ENCODE measurements around the gene SCAF4.

SCAF4 gene

GRCh38 chr21:31728952-31729351, 3.0 kb downstream of the SCAF4 start:
- Histone ChIP-seq H3K36me3 (ENCODE audit: control insufficient read depth, insufficient read depth, low read length) (no peaks in the 10 kb centered on the region), H3K27me3 (replicated peaks; ENCODE audit: control insufficient read depth, insufficient read depth, low read length, poor library complexity, severe bottlenecking) (no peaks in the 10 kb centered on the region), H3K9me3 (ENCODE audit: control insufficient read depth, low read length) (no peaks in the 10 kb centered on the region), H3K27ac (ENCODE audit: insufficient read depth, low read length, poor library complexity, severe bottlenecking) (no peak overlapping the region), H3K4me3 (ENCODE audit: insufficient read depth, low read depth, low read length, poor library complexity, severe bottlenecking) (no peak overlapping the region), H3K4me1 (ENCODE audit: control insufficient read depth, insufficient read depth, low read length, poor library complexity, severe bottlenecking) (peaks cover 32% of the 10 kb centered on the region)
- DNase-seq = no peak

DNA sequence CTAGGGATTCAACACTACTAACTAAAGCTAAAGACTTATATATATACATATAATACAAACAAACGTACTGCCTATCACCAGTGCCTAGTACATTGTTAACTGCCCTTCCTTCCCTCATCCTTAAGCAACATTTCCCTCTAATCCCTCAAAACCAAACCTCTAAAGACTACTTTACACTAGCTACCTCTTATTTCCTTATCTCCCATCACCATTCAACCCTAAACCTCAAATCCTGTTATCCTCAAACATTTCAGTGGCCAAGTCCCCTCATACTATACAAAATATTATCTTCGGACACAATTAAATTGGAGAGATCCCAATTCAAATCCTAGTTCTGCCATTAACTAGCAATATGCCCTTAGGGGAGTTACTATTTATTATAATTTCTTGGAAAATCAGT, 3.7 kb downstream of the SCAF4 start:
- H3K4me3 ChIP-seq (ENCODE audit: insufficient read depth, low read depth, low read length, poor library complexity, severe bottlenecking) = no peak overlapping the region
- H3K27me3 ChIP-seq (replicated peaks; ENCODE audit: control insufficient read depth, insufficient read depth, low read length, poor library complexity, severe bottlenecking) = no peaks in the 10 kb centered on the region
- peaks cover 29% of the 10 kb centered on the region for H3K4me1 ChIP-seq (ENCODE audit: control insufficient read depth, insufficient read depth, low read length, poor library complexity, severe bottlenecking)
- H3K27ac ChIP-seq (ENCODE audit: insufficient read depth, low read length, poor library complexity, severe bottlenecking) = no peak overlapping the region
- no peaks in the 10 kb centered on the region for H3K9me3 ChIP-seq (ENCODE audit: control insufficient read depth, low read length)
- DNase-seq = no peak
- no peaks in the 10 kb centered on the region for H3K36me3 ChIP-seq (ENCODE audit: control insufficient read depth, insufficient read depth, low read length)

DNA sequence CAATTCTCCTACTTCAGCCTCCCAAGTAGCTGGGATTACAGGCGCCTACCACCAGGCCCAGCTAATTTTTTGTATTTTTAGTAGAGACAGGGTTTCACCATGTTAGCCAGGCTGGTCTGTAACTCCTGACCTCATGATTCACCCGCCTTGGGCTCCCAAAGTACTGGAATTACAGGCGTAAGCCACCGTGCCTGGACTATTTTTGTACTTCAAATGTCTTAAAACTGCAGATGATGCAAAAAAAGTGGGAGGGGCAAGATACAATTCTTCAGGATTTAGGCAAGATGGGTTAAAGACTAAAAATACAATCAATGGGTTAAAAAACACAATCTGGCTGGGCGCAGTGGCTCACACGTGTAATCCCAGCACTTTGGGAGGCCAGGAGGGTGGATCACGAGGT, 4.7 kb downstream of the SCAF4 start:
- peaks cover 23% of the 10 kb centered on the region for H3K4me1 ChIP-seq (ENCODE audit: control insufficient read depth, insufficient read depth, low read length, poor library complexity, severe bottlenecking)
- H3K27ac ChIP-seq (ENCODE audit: insufficient read depth, low read length, poor library complexity, severe bottlenecking) = no peak overlapping the region
- H3K9me3 ChIP-seq (ENCODE audit: control insufficient read depth, low read length) = no peaks in the 10 kb centered on the region
- no peak overlapping the region for H3K4me3 ChIP-seq (ENCODE audit: insufficient read depth, low read depth, low read length, poor library complexity, severe bottlenecking)
- H3K27me3 ChIP-seq (replicated peaks; ENCODE audit: control insufficient read depth, insufficient read depth, low read length, poor library complexity, severe bottlenecking) = no peaks in the 10 kb centered on the region
- DNase-seq = no peak
- no peaks in the 10 kb centered on the region for H3K36me3 ChIP-seq (ENCODE audit: control insufficient read depth, insufficient read depth, low read length)

GRCh38 chr21:31726407-31726806, 5.5 kb downstream of the SCAF4 start:
- Histone ChIP-seq H3K27ac (ENCODE audit: insufficient read depth, low read length, poor library complexity, severe bottlenecking) (no peak overlapping the region), H3K36me3 (ENCODE audit: control insufficient read depth, insufficient read depth, low read length) (no peaks in the 10 kb centered on the region), H3K4me3 (ENCODE audit: insufficient read depth, low read depth, low read length, poor library complexity, severe bottlenecking) (no peak overlapping the region), H3K27me3 (replicated peaks; ENCODE audit: control insufficient read depth, insufficient read depth, low read length, poor library complexity, severe bottlenecking) (no peaks in the 10 kb centered on the region), H3K9me3 (ENCODE audit: control insufficient read depth, low read length) (no peaks in the 10 kb centered on the region), H3K4me1 (ENCODE audit: control insufficient read depth, insufficient read depth, low read length, poor library complexity, severe bottlenecking) (peaks cover 23% of the 10 kb centered on the region)
- no peak for DNase-seq

GRCh38 chr21:31725202-31725839, 6.6 kb downstream of the SCAF4 start:
- Histone ChIP-seq H3K9me3 (ENCODE audit: control insufficient read depth, low read length) (no peaks in the 10 kb centered on the region), H3K27me3 (replicated peaks; ENCODE audit: control insufficient read depth, insufficient read depth, low read length, poor library complexity, severe bottlenecking) (no peaks in the 10 kb centered on the region), H3K36me3 (ENCODE audit: control insufficient read depth, insufficient read depth, low read length) (no peaks in the 10 kb centered on the region), H3K4me3 (ENCODE audit: insufficient read depth, low read depth, low read length, poor library complexity, severe bottlenecking) (no peak overlapping the region), H3K27ac (ENCODE audit: insufficient read depth, low read length, poor library complexity, severe bottlenecking) (no peak overlapping the region), H3K4me1 (ENCODE audit: control insufficient read depth, insufficient read depth, low read length, poor library complexity, severe bottlenecking) (peaks cover 20% of the 10 kb centered on the region)
- no peak for DNase-seq

DNA sequence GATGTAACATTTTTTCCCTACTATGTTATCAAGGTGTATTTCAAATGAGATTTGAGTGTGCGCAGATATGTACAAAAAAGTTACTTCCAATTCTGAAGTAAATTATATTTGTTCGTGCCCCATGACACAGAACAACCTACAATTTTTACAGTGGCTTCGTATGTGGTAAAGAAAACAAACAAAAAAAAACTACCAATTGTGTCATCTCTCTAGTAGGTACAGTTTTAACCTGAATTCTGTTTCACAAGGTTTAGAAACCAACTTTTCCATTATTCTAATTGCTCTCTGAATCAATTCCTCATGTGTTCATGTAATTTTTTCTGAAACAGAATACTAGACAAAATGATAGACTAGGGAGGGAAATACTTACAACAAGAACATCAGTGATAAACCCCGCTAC, 7.4 kb downstream of the SCAF4 start:
- no peak for DNase-seq
- Histone ChIP-seq H3K36me3 (ENCODE audit: control insufficient read depth, insufficient read depth, low read length) (no peaks in the 10 kb centered on the region), H3K4me1 (ENCODE audit: control insufficient read depth, insufficient read depth, low read length, poor library complexity, severe bottlenecking) (peaks cover 20% of the 10 kb centered on the region), H3K27ac (ENCODE audit: insufficient read depth, low read length, poor library complexity, severe bottlenecking) (no peak overlapping the region), H3K27me3 (replicated peaks; ENCODE audit: control insufficient read depth, insufficient read depth, low read length, poor library complexity, severe bottlenecking) (no peaks in the 10 kb centered on the region), H3K4me3 (ENCODE audit: insufficient read depth, low read depth, low read length, poor library complexity, severe bottlenecking) (no peak overlapping the region), H3K9me3 (ENCODE audit: control insufficient read depth, low read length) (no peaks in the 10 kb centered on the region)

DNA sequence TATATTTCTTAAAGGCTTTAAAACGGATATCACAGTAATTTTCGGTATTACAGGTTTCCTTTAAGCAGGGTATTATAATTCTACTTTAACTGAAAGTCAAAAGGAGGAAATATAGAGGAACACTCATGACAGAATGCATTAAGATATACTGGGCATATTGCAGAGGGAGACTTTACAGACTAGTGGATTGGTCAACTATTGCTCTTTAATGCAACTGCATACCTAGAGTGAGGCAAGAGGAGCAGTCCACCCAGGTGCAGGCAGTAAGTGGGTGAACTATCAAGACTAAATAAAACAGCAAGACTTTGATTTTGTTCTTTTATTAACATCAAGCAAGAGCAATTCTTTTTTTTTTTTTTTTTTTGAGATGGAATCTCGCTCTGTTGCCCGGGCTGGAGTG, 10.5 kb downstream of the SCAF4 start:
- H3K9me3 ChIP-seq (ENCODE audit: control insufficient read depth, low read length) = no peaks in the 10 kb centered on the region
- no peak for DNase-seq
- H3K27ac ChIP-seq (ENCODE audit: insufficient read depth, low read length, poor library complexity, severe bottlenecking) = no peak overlapping the region
- no peaks in the 10 kb centered on the region for H3K27me3 ChIP-seq (replicated peaks; ENCODE audit: control insufficient read depth, insufficient read depth, low read length, poor library complexity, severe bottlenecking)
- H3K4me3 ChIP-seq (ENCODE audit: insufficient read depth, low read depth, low read length, poor library complexity, severe bottlenecking) = no peak overlapping the region
- H3K4me1 ChIP-seq (ENCODE audit: control insufficient read depth, insufficient read depth, low read length, poor library complexity, severe bottlenecking) = peaks cover 7% of the 10 kb centered on the region
- H3K36me3 ChIP-seq (ENCODE audit: control insufficient read depth, insufficient read depth, low read length) = no peaks in the 10 kb centered on the region

DNA sequence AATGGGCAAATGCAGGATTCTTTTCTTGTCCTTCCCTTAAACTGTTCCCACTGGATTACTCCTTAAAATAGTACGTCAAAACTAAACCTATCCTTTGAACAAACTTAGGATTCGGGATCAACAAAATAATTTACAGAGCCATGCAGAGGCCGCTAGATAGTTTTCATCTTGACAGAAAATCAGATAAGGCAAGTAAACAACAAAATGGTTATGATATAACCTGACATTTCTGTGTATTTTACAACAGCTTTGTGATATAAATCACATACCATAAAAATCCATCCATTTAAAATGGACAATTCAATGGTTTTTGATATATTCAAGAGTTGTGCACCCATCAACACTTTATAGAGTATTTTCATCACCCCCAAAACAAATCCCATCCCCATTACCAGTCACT, 11.2 kb downstream of the SCAF4 start:
- no peak for DNase-seq
- Histone ChIP-seq H3K27me3 (replicated peaks; ENCODE audit: control insufficient read depth, insufficient read depth, low read length, poor library complexity, severe bottlenecking) (no peaks in the 10 kb centered on the region), H3K27ac (ENCODE audit: insufficient read depth, low read length, poor library complexity, severe bottlenecking) (no peak overlapping the region), H3K4me3 (ENCODE audit: insufficient read depth, low read depth, low read length, poor library complexity, severe bottlenecking) (no peak overlapping the region), H3K9me3 (ENCODE audit: control insufficient read depth, low read length) (no peaks in the 10 kb centered on the region), H3K36me3 (ENCODE audit: control insufficient read depth, insufficient read depth, low read length) (no peaks in the 10 kb centered on the region), H3K4me1 (ENCODE audit: control insufficient read depth, insufficient read depth, low read length, poor library complexity, severe bottlenecking) (peaks cover 7% of the 10 kb centered on the region)

GRCh38 chr21:31720330-31720729, 11.6 kb downstream of the SCAF4 start:
- no peaks in the 10 kb centered on the region for H3K9me3 ChIP-seq (ENCODE audit: control insufficient read depth, low read length)
- H3K36me3 ChIP-seq (ENCODE audit: control insufficient read depth, insufficient read depth, low read length) = no peaks in the 10 kb centered on the region
- H3K4me3 ChIP-seq (ENCODE audit: insufficient read depth, low read depth, low read length, poor library complexity, severe bottlenecking) = no peak overlapping the region
- no peaks in the 10 kb centered on the region for H3K27me3 ChIP-seq (replicated peaks; ENCODE audit: control insufficient read depth, insufficient read depth, low read length, poor library complexity, severe bottlenecking)
- no peak overlapping the region for H3K27ac ChIP-seq (ENCODE audit: insufficient read depth, low read length, poor library complexity, severe bottlenecking)
- no peak for DNase-seq
- peaks cover 7% of the 10 kb centered on the region for H3K4me1 ChIP-seq (ENCODE audit: control insufficient read depth, insufficient read depth, low read length, poor library complexity, severe bottlenecking)

DNA sequence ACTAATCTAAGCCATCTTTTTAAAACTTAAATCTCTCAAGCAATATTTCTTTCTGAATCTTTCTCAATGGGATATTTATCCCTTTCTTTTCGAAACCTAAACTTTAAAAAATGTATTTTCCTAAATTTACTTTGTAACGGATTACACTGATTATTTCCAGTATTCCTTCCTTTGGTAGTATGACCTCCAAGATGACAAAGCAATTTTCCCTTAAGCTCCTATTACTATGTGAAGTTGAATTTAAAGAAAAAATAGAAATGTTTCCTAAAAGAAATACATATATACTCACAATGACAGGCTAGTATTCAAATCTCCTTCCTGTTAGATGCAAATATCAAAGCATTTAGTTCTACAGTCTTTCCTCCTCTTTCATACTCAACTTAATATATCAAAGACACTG, 15.8 kb downstream of the SCAF4 start:
- no peak overlapping the region for H3K4me3 ChIP-seq (ENCODE audit: insufficient read depth, low read depth, low read length, poor library complexity, severe bottlenecking)
- H3K27ac ChIP-seq (ENCODE audit: insufficient read depth, low read length, poor library complexity, severe bottlenecking) = no peak overlapping the region
- no peak for DNase-seq
- no peaks in the 10 kb centered on the region for H3K36me3 ChIP-seq (ENCODE audit: control insufficient read depth, insufficient read depth, low read length)
- H3K27me3 ChIP-seq (replicated peaks; ENCODE audit: control insufficient read depth, insufficient read depth, low read length, poor library complexity, severe bottlenecking) = no peaks in the 10 kb centered on the region
- H3K9me3 ChIP-seq (ENCODE audit: control insufficient read depth, low read length) = no peaks in the 10 kb centered on the region
- peaks cover 11% of the 10 kb centered on the region for H3K4me1 ChIP-seq (ENCODE audit: control insufficient read depth, insufficient read depth, low read length, poor library complexity, severe bottlenecking)
